Fibroblast of lung (primary cell): Measurements from ENCODE around the gene SNPH.

Experiments used
- CTCF ChIP-seq, 2 donors: IDR thresholded peaks in 1 of 2; conservative IDR thresholded peaks in 1 of 2; 1 replicate in 1 of 2; 2 replicates in 1 of 2; pipeline ENCODE4 v1.5.1; 2011 to 2012; ENCODE audit warnings: low read length in 2 of 2, control low read depth in 1 of 2, inconsistent platforms in 1 of 2, low read depth in 1 of 2, mild to moderate bottlenecking in 1 of 2
- EZH2 ChIP-seq: IDR thresholded peaks from 2 replicates; pipeline ENCODE4 v1.5.1; 2012; ENCODE audit warnings: low read length, control low read depth, mild to moderate bottlenecking; ENCODE audit errors: missing control alignments

- TF ChIP-seq CTCF (conservative IDR thresholded peaks at IDR 0.05 in 1 of 2, IDR thresholded peaks at IDR 0.05 in 1 of 2; ENCODE audit: low read depth in 1 of 2, low read length in 2 of 2), result no peak
- no peak for TF ChIP-seq EZH2
These were observed 12.9 kb downstream of the SNPH start for GRCh38 chr20:1278993-1279392.
